B cell (primary cell): Measurements from ENCODE around the gene RPTN. TPM values are rescaled to one million over a fixed set of nuclear protein-coding genes. Genes with fewer than 3 reads are reported as not detected.

Source experiments
- ATAC-seq: fragments of 200-7000 bp; cut with Tn5 transposase; one replicate; pipeline ENCODE4 v1.10.0; 2021; ENCODE audit warnings: low read depth, mild to moderate bottlenecking, moderate number of reproducible peaks, moderate library complexity
- CTCF ChIA-PET: fragments of 350-600 bp; sonication (Branson Sonifier 250); formaldehyde crosslinking; loops from one replicate; lab custom pipeline; 2021; ENCODE audit warnings: antibody characterized with exemption, inconsistent platforms; lab: Charles Lee
- POLR2A ChIA-PET: fragments of 350-600 bp; sonication (Branson Sonifier 250); formaldehyde crosslinking; loops from one replicate; lab custom pipeline; 2021; ENCODE audit warnings: antibody characterized with exemption; lab: Charles Lee
- DNase-seq: peaks from one replicate; pipeline ENCODE4 v3.0.0; 2013
- H2AFZ ChIP-seq: 2 replicates; pipeline ENCODE4 v1.6.1; 2012; ENCODE audit warnings: mild to moderate bottlenecking, low read depth, low read length; ENCODE audit not compliant: insufficient read depth, poor library complexity, severe bottlenecking
- H3K27ac ChIP-seq, 2 donors: 1 replicate in 1 of 2; 2 replicates in 1 of 2; pipeline ENCODE4 v1.5.1; 2012 to 2013; ENCODE audit warnings: low read length in 2 of 2, mild to moderate bottlenecking in 2 of 2, moderate library complexity in 1 of 2
- H3K27me3 ChIP-seq, 4 experiments: fragments of 200-600 bp in 1 of 4; sonication (generic) in 1 of 4; replicated peaks in 1 of 4; 1 replicate in 2 of 4; 2 replicates in 2 of 4; pipeline versions ENCODE4 v1.6.1 to v1.7.0; 2013 to 2016; ENCODE audit warnings: low read length in 3 of 4, mild to moderate bottlenecking in 2 of 4, mixed read lengths in 1 of 4, moderate library complexity in 1 of 4; ENCODE audit not compliant: insufficient read depth in 4 of 4, control insufficient read depth in 3 of 4; ENCODE audit errors: control extremely low read depth in 1 of 4
- H3K36me3 ChIP-seq, 2 experiments: replicated peaks in 1 of 2; 1 replicate in 1 of 2; 2 replicates in 1 of 2; pipeline versions ENCODE4 v1.6.1 to v1.7.1; 2013; ENCODE audit warnings: low read length in 1 of 2; ENCODE audit not compliant: insufficient read depth in 2 of 2, control insufficient read depth in 1 of 2; ENCODE audit errors: control extremely low read depth in 1 of 2, extremely low read depth in 1 of 2
- H3K4me1 ChIP-seq, 2 donors: fragments of 200-600 bp in 1 of 2; sonication (generic) in 1 of 2; 1 replicate in 1 of 2; 2 replicates in 1 of 2; pipeline versions ENCODE4 v1.5.1 to v1.6.1; 2013 to 2017; ENCODE audit warnings: low read length in 2 of 2; ENCODE audit not compliant: control insufficient read depth in 2 of 2, insufficient read depth in 2 of 2
- H3K4me2 ChIP-seq: replicated peaks from 2 replicates; pipeline ENCODE3; 2012; ENCODE audit warnings: mild to moderate bottlenecking, low read depth, low read length; ENCODE audit not compliant: poor library complexity, severe bottlenecking
- H3K4me3 ChIP-seq, 5 experiments: fragments of 200-600 bp in 1 of 5; sonication (generic) in 1 of 5; 1 replicate in 3 of 5; 2 replicates in 2 of 5; pipeline versions ENCODE4 v1.5.1 to v1.7.0; 2011 to 2016; ENCODE audit warnings: low read length in 4 of 5, mild to moderate bottlenecking in 4 of 5, low read depth in 2 of 5, control low read depth in 1 of 5, moderate library complexity in 1 of 5; ENCODE audit not compliant: insufficient read depth in 1 of 5; ENCODE audit errors: control extremely low read depth in 1 of 5, extremely low read depth in 1 of 5
- H3K79me2 ChIP-seq: fragments of 200-600 bp; sonication (generic); one replicate; pipeline ENCODE4 v1.6.0; 2016; ENCODE audit warnings: low read length; ENCODE audit not compliant: control insufficient read depth, insufficient read depth
- H3K9ac ChIP-seq: fragments of 200-600 bp; sonication (generic); 2 replicates; pipeline ENCODE4 v1.6.1; 2017; ENCODE audit warnings: mild to moderate bottlenecking, low read length, moderate library complexity
- H3K9me3 ChIP-seq, 3 donors: one replicate each; pipeline versions ENCODE4 v1.6.1 to v1.7.1; 2013; ENCODE audit warnings: low read length in 2 of 3; ENCODE audit not compliant: control insufficient read depth in 2 of 3, insufficient read depth in 1 of 3; ENCODE audit errors: control extremely low read depth in 1 of 3
- H4K20me1 ChIP-seq: 2 replicates; pipeline ENCODE4 v1.6.0; 2012; ENCODE audit warnings: mild to moderate bottlenecking, low read length; ENCODE audit not compliant: insufficient read depth, control insufficient read depth, poor library complexity, severe bottlenecking
- H3K27ac Mint-ChIP-seq: one replicate; pipeline ENCODE4 v1.8.0; 2021; ENCODE audit warnings: mixed read lengths
- H3K27me3 Mint-ChIP-seq: one replicate; pipeline ENCODE4 v1.8.0; 2021; ENCODE audit warnings: mixed read lengths
- H3K4me1 Mint-ChIP-seq: one replicate; pipeline ENCODE4 v1.8.0; 2021; ENCODE audit warnings: mixed read lengths
- H3K4me3 Mint-ChIP-seq: one replicate; pipeline ENCODE4 v1.8.0; 2021; ENCODE audit warnings: mixed read lengths
- H3K9me3 Mint-ChIP-seq: one replicate; pipeline ENCODE4 v1.8.0; 2022; ENCODE audit warnings: mixed read lengths; ENCODE audit not compliant: insufficient read depth
- EZH2 ChIP-seq: IDR thresholded peaks from 2 replicates; pipeline ENCODE4 v1.6.1; 2012; ENCODE audit warnings: borderline replicate concordance, low read depth, mild to moderate bottlenecking, moderate library complexity, low read length; ENCODE audit not compliant: insufficient read depth, poor library complexity, severe bottlenecking
- WGBS: methylation state at CpG from one replicate; pipeline ENCODE4 v1.1.5; 2013; ENCODE audit warnings: missing lambda C conversion rate; ENCODE audit not compliant: insufficient coverage; 5-methylcytosine and 5-hydroxymethylcytosine counted together
- intact Hi-C: fragments of 100-400 bp; cut with micrococcal nuclease; formaldehyde crosslinking; loops from one replicate; pipeline ENCODE4 v1.10.0; 2022
- polyA plus RNA-seq: library from polyadenylated mRNA; depleted of rRNA; stranded (reverse); fragments of >200 nt; gene quantifications from 2 replicates; pipeline ENCODE4 v1.2.3, GENCODE V29; 2012
- total RNA-seq, 2 donors: library from RNA; stranded (reverse); fragments of 120-200 nt in 1 of 2; gene quantifications; 1 replicate in 1 of 2; 2 replicates in 1 of 2; pipeline versions ENCODE4 v1.2.3 to v1.2.4, GENCODE V29; 2013 to 2022
- TF ChIP-seq, protein P1 (sequence below): fragments of 200-600 bp; IDR thresholded peaks from one replicate; pipeline ENCODE4 v1.8.0; 2022; ENCODE audit warnings: antibody characterized with exemption, mild to moderate bottlenecking

The RPTN gene
- total and polyA plus RNA-seq, 2 donors (not counting 1 experiment from before 2014, with no cell fraction given), result not detected

DNA sequence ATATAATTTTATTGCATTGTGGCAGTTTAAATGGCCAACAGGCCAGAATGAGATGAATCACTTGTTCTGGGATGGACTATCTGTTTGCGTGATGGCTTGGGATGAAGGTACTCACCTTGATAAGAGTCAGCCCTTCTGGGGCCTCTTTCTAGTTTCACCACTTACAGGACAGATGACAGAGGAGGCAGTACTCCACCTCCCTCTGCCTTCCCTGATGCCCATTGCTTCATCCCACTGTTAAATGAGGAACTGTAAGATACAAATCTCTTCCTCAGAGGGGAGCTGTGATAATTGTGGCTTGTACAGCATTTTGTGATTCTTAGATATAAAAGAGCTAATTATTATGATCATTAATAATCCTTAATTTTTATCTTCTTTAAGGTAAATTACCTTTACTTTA is 40.1 kb downstream of the RPTN start:
- ATAC-seq (no peak), DNase-seq (no peak)
- H3K4me1 Mint-ChIP-seq, result no peaks in the 10 kb centered on the region
- Histone ChIP-seq H3K9ac (no peak overlapping the region), H3K36me3 (no peaks in the 10 kb centered on the region), H3K27me3 (peaks cover 0 to 47% (median 27%) of the 10 kb centered on the region in 4 experiments), H3K27ac (no peak overlapping the region), H3K4me2 (no peak overlapping the region), H3K79me2 (no peaks in the 10 kb centered on the region), H3K4me3 (no peak overlapping the region), H2AFZ (no peak overlapping the region), H3K9me3 (no peaks in the 10 kb centered on the region), H3K4me1 (no peaks in the 10 kb centered on the region), H4K20me1 (no peaks in the 10 kb centered on the region)
- ChIA-PET POLR2A (no interaction called here), CTCF (no interaction called here)
- peaks cover 52% of the 10 kb centered on the region for H3K27me3 Mint-ChIP-seq
- TF ChIP-seq, protein P1, sequence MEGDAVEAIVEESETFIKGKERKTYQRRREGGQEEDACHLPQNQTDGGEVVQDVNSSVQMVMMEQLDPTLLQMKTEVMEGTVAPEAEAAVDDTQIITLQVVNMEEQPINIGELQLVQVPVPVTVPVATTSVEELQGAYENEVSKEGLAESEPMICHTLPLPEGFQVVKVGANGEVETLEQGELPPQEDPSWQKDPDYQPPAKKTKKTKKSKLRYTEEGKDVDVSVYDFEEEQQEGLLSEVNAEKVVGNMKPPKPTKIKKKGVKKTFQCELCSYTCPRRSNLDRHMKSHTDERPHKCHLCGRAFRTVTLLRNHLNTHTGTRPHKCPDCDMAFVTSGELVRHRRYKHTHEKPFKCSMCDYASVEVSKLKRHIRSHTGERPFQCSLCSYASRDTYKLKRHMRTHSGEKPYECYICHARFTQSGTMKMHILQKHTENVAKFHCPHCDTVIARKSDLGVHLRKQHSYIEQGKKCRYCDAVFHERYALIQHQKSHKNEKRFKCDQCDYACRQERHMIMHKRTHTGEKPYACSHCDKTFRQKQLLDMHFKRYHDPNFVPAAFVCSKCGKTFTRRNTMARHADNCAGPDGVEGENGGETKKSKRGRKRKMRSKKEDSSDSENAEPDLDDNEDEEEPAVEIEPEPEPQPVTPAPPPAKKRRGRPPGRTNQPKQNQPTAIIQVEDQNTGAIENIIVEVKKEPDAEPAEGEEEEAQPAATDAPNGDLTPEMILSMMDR, result no peak
- no peak for TF ChIP-seq EZH2
- H3K9me3 Mint-ChIP-seq, result no peaks in the 10 kb centered on the region
- no peak overlapping the region for H3K4me3 Mint-ChIP-seq
- H3K27ac Mint-ChIP-seq, result no peak overlapping the region
- 100% methylated on average over 1 of the region's 1 CpG for WGBS
- intact Hi-C loops, result no loop called here

GRCh38 chr1:152115344-152115743 is 43.7 kb downstream of the RPTN start, which contains the start of gene TCHH:
Gene TCHH (minus strand): TSS chr1:152115444. CDS start chr1:152114080, 1,364 bp downstream.
- H3K4me1 ChIP-seq, result peaks cover 24 to 29% of the 10 kb centered on the region in 2 donors
- intact Hi-C loops, result no loop called here
- H3K9me3 ChIP-seq, result peaks cover 0 to 11% (median 0%) of the 10 kb centered on the region in 3 donors
- no peak within 1 kb of the TSS for H3K4me3 ChIP-seq
- peaks cover 2% of the 10 kb centered on the region for H3K4me1 Mint-ChIP-seq
- CTCF ChIA-PET, result no interaction called here
- H4K20me1 ChIP-seq, result no peaks in the 10 kb centered on the region
- TF ChIP-seq EZH2, result no peak
- TF ChIP-seq, protein P1, result no peak
- DNase-seq (no peak), ATAC-seq (no peak)
- no peak within 1 kb of the TSS for H3K27ac Mint-ChIP-seq
- H3K79me2 ChIP-seq, result no peaks in the 10 kb centered on the region
- H3K9ac ChIP-seq, result no peak within 1 kb of the TSS
- H3K27ac ChIP-seq, result no peak within 1 kb of the TSS
- H3K4me3 Mint-ChIP-seq, result no peak within 1 kb of the TSS
- H3K27me3 ChIP-seq, result peaks cover 0 to 60% (median 57%) of the 10 kb centered on the region in 4 experiments
- WGBS, result no CpG with 5 or more reads among the region's 4 CpGs
- no peaks in the 10 kb centered on the region for H3K9me3 Mint-ChIP-seq
- no peak within 1 kb of the TSS for H2AFZ ChIP-seq
- POLR2A ChIA-PET, result no interaction called here
- no peaks in the 10 kb centered on the region for H3K36me3 ChIP-seq
- no peak within 1 kb of the TSS for H3K4me2 ChIP-seq
- H3K27me3 Mint-ChIP-seq, result peaks cover 44% of the 10 kb centered on the region
